ENCODE measurements around the gene RPN2.

The RPN2 gene

GRCh38 chr20:37254114-37254878 is 75.2 kb downstream of the RPN2 start:
- Histone ChIP-seq H3K27ac (ENCODE audit: low read depth, low read length) (no peak overlapping the region), H2AFZ (ENCODE audit: low read depth, low read length, severe bottlenecking) (no peak overlapping the region), H3K4me3 (ENCODE audit: insufficient read depth, low read length, poor library complexity, severe bottlenecking) (no peak overlapping the region), H4K20me1 (ENCODE audit: low read depth, low read length) (no peaks in the 10 kb centered on the region), H3K27me3 (ENCODE audit: low read length) (no peaks in the 10 kb centered on the region; the same call in 1 of the 2 replicates), H3K9me2 (replicated peaks; ENCODE audit: insufficient read depth, low read length) (no peaks in the 10 kb centered on the region), H3K9ac (ENCODE audit: low read length) (no peak overlapping the region), H3F3A (ENCODE audit: insufficient read depth) (no peaks in the 10 kb centered on the region), H3K4me2 (ENCODE audit: low read depth, low read length, poor library complexity, severe bottlenecking) (no peak overlapping the region), H3K79me2 (ENCODE audit: insufficient read depth, low read length) (no peaks in the 10 kb centered on the region), H3K36me3 (ENCODE audit: low read length) (no peaks in the 10 kb centered on the region), H3K9me3 (ENCODE audit: insufficient read depth, low read length) (no peaks in the 10 kb centered on the region)
- TF ChIP-seq CTCF (IDR thresholded peaks at IDR 0.05; ENCODE audit: insufficient read depth, low read length, poor library complexity, severe bottlenecking) (no peak), EZH2phosphoT487 (conservative IDR thresholded peaks at IDR 0.05; ENCODE audit: low read length) (no peak)

GRCh38 chr20:37256286-37256685 is 77.2 kb downstream of the RPN2 start:
- no peak overlapping the region for H3K4me3 ChIP-seq (ENCODE audit: insufficient read depth, low read length, poor library complexity, severe bottlenecking)
- H2AFZ ChIP-seq (ENCODE audit: low read depth, low read length, severe bottlenecking): no peak overlapping the region
- H3K9me2 ChIP-seq (replicated peaks; ENCODE audit: insufficient read depth, low read length): no peaks in the 10 kb centered on the region
- H3K27me3 ChIP-seq (ENCODE audit: low read length): no peaks in the 10 kb centered on the region; the same call in 1 of the 2 replicates
- H3K36me3 ChIP-seq (ENCODE audit: low read length): no peaks in the 10 kb centered on the region
- no peaks in the 10 kb centered on the region for H4K20me1 ChIP-seq (ENCODE audit: low read depth, low read length)
- H3K4me2 ChIP-seq (ENCODE audit: low read depth, low read length, poor library complexity, severe bottlenecking): no peak overlapping the region
- no peaks in the 10 kb centered on the region for H3K9me3 ChIP-seq (ENCODE audit: insufficient read depth, low read length)
- TF ChIP-seq EZH2phosphoT487 (conservative IDR thresholded peaks at IDR 0.05; ENCODE audit: low read length) (no peak), CTCF (IDR thresholded peaks at IDR 0.05; ENCODE audit: insufficient read depth, low read length, poor library complexity, severe bottlenecking) (no peak)
- H3F3A ChIP-seq (ENCODE audit: insufficient read depth): no peaks in the 10 kb centered on the region
- no peaks in the 10 kb centered on the region for H3K79me2 ChIP-seq (ENCODE audit: insufficient read depth, low read length)
- no peak overlapping the region for H3K9ac ChIP-seq (ENCODE audit: low read length)
- no peak overlapping the region for H3K27ac ChIP-seq (ENCODE audit: low read depth, low read length)

- Histone ChIP-seq H3K27ac (ENCODE audit: low read depth, low read length) (no peak overlapping the region), H3K9ac (ENCODE audit: low read length) (no peak overlapping the region), H3K79me2 (ENCODE audit: insufficient read depth, low read length) (no peaks in the 10 kb centered on the region), H3K9me2 (replicated peaks; ENCODE audit: insufficient read depth, low read length) (no peaks in the 10 kb centered on the region), H4K20me1 (ENCODE audit: low read depth, low read length) (no peaks in the 10 kb centered on the region), H3K36me3 (ENCODE audit: low read length) (no peaks in the 10 kb centered on the region), H3F3A (ENCODE audit: insufficient read depth) (no peaks in the 10 kb centered on the region), H3K27me3 (ENCODE audit: low read length) (no peaks in the 10 kb centered on the region; the same call in 1 of the 2 replicates), H3K4me3 (ENCODE audit: insufficient read depth, low read length, poor library complexity, severe bottlenecking) (no peak overlapping the region), H3K9me3 (ENCODE audit: insufficient read depth, low read length) (no peaks in the 10 kb centered on the region), H2AFZ (ENCODE audit: low read depth, low read length, severe bottlenecking) (no peak overlapping the region), H3K4me2 (ENCODE audit: low read depth, low read length, poor library complexity, severe bottlenecking) (no peak overlapping the region)
- no peak for TF ChIP-seq CTCF (IDR thresholded peaks at IDR 0.05; ENCODE audit: insufficient read depth, low read length, poor library complexity, severe bottlenecking)
- TF ChIP-seq EZH2phosphoT487 (conservative IDR thresholded peaks at IDR 0.05; ENCODE audit: low read length): no peak
Observed at GRCh38 chr20:37257530-37257929, 78.4 kb downstream of the RPN2 start.

All from SU-DHL-6 (cell line).